ENCODE data around the gene KIF5B. TPM values are rescaled to one million over a fixed set of nuclear protein-coding genes. Genes with fewer than 3 reads are reported as not detected.

Gene KIF5B
- total RNA-seq, 1 experiment from 2014 or later = 84.4 TPM

DNA sequence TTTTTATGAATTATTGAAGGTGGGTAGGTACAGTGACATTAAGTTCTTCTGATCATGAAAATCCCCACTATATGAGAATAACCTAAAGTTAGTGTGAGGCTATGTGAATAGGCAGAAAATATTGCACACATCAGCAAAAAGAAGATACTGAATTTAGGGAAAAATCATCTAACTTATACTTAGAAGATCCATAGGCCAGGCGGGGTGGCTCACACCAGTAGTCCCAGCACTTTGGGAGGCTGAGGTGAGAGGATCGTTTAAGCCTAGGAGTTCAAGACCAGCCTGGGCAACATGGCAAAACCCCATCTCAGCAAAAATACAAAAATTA, 78.1 kb downstream of the KIF5B start:
- H3F3A ChIP-seq (ENCODE audit: low read length, unreplicated experiment) = no peaks in the 10 kb centered on the region
- DNase-seq (no peak), ATAC-seq (no peak)
- no peaks in the 10 kb centered on the region for H3K27me3 ChIP-seq (ENCODE audit: low read length)
- H2AFZ ChIP-seq (ENCODE audit: low read length) = no peak overlapping the region
- no peaks in the 10 kb centered on the region for H3K36me3 ChIP-seq (ENCODE audit: low read depth, low read length)
- no peak overlapping the region; the same call in 1 of the 2 replicates for H3K27ac ChIP-seq (ENCODE audit: low read length)
- no peaks in the 10 kb centered on the region for H4K20me1 ChIP-seq (ENCODE audit: low read length)
- no TSS peak for BruUV-seq (replicated peaks)
- no peaks in the 10 kb centered on the region for H3K9me2 ChIP-seq (replicated peaks; ENCODE audit: low read length)
- no peaks in the 10 kb centered on the region for H3K9me3 ChIP-seq (ENCODE audit: low read length)
- no peak overlapping the region for H3K9ac ChIP-seq (ENCODE audit: low read length)
- H3K79me2 ChIP-seq (ENCODE audit: low read length) = no peaks in the 10 kb centered on the region
- no peak overlapping the region for H3K4me3 ChIP-seq (ENCODE audit: low read length)
- ChIA-PET POLR2A (ENCODE audit: unreplicated experiment) (no interaction called here), CTCF (no interaction called here)
- H3K4me2 ChIP-seq (ENCODE audit: low read length) = no peak overlapping the region
- intact Hi-C loops (cut with micrococcal nuclease) = no loop called here
- no peak for TF ChIP-seq EZH2phosphoT487 (IDR thresholded peaks at IDR 0.05; ENCODE audit: borderline replicate concordance, low read length)
- TF ChIP-seq, protein P1, sequence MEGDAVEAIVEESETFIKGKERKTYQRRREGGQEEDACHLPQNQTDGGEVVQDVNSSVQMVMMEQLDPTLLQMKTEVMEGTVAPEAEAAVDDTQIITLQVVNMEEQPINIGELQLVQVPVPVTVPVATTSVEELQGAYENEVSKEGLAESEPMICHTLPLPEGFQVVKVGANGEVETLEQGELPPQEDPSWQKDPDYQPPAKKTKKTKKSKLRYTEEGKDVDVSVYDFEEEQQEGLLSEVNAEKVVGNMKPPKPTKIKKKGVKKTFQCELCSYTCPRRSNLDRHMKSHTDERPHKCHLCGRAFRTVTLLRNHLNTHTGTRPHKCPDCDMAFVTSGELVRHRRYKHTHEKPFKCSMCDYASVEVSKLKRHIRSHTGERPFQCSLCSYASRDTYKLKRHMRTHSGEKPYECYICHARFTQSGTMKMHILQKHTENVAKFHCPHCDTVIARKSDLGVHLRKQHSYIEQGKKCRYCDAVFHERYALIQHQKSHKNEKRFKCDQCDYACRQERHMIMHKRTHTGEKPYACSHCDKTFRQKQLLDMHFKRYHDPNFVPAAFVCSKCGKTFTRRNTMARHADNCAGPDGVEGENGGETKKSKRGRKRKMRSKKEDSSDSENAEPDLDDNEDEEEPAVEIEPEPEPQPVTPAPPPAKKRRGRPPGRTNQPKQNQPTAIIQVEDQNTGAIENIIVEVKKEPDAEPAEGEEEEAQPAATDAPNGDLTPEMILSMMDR (conservative IDR thresholded peaks at IDR 0.05; ENCODE audit: low read depth, low read length) = no peak
- no peak for TF ChIP-seq EZH2 (IDR thresholded peaks at IDR 0.05; ENCODE audit: low read length, unreplicated experiment)
- H3K4me1 ChIP-seq (ENCODE audit: insufficient read depth, low read length) = peaks cover 11% of the 10 kb centered on the region

DNA sequence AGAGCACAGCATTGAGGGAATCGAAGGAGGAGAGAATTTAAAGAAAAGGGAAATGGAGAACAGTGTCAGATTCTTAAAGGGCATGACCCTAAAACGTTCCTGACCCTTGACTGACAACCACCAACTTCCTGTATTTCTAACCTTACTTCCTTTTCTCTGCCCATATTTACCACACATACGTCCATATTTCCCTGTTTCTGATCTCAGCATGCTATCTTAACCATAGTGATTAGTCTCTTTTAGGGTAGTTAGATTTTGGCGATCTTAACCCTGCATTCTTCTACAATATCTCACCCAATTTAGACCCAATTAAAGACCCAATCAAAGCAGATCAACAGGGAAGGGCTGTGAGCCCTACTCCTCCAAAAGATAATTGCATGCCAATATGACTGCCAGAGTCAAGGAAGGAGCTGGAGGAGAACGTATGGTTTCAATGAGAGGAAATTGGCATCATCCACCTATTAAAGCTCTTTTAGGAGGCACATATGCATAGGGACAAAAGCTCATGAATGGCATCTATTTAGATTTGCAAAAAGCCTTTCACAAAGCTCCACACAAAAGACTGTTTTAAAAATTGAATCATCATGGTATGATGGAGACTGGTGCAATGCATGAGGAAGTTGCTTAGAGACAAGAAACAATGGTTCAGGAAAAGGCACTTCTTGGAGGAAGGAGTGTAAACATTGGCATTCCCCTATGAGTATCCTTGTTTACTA, 78.6 kb downstream of the KIF5B start:
- no peak overlapping the region for H3K9ac ChIP-seq (ENCODE audit: low read length)
- peak overlapping the region; percentile 42; the same call in 1 of the 2 replicates for H3K27ac ChIP-seq (ENCODE audit: low read length)
- DNase-seq (peak; percentile 63), ATAC-seq (peak; percentile 81)
- CTCF ChIA-PET = interaction anchor here (0.5 kb wide), 1 partner anchor 107 kb away, joined by 7 read pairs; no protein-coding TSS in a partner anchor
- H3F3A ChIP-seq (ENCODE audit: low read length, unreplicated experiment) = no peaks in the 10 kb centered on the region
- no peaks in the 10 kb centered on the region for H3K9me3 ChIP-seq (ENCODE audit: low read length)
- H4K20me1 ChIP-seq (ENCODE audit: low read length) = no peaks in the 10 kb centered on the region
- intact Hi-C loops (cut with micrococcal nuclease) = no loop called here
- no peak overlapping the region for H2AFZ ChIP-seq (ENCODE audit: low read length)
- no peaks in the 10 kb centered on the region for H3K36me3 ChIP-seq (ENCODE audit: low read depth, low read length)
- BruUV-seq (replicated peaks) = no TSS peak
- H3K4me1 ChIP-seq (ENCODE audit: insufficient read depth, low read length) = peaks cover 11% of the 10 kb centered on the region
- H3K79me2 ChIP-seq (ENCODE audit: low read length) = no peaks in the 10 kb centered on the region
- H3K9me2 ChIP-seq (replicated peaks; ENCODE audit: low read length) = no peaks in the 10 kb centered on the region
- TF ChIP-seq EZH2 (IDR thresholded peaks at IDR 0.05; ENCODE audit: low read length, unreplicated experiment) = no peak
- TF ChIP-seq EZH2phosphoT487 (IDR thresholded peaks at IDR 0.05; ENCODE audit: borderline replicate concordance, low read length) = no peak
- TF ChIP-seq, protein P1 (conservative IDR thresholded peaks at IDR 0.05; ENCODE audit: low read depth, low read length) = no peak
- no peaks in the 10 kb centered on the region for H3K27me3 ChIP-seq (ENCODE audit: low read length)
- H3K4me3 ChIP-seq (ENCODE audit: low read length) = no peak overlapping the region
- H3K4me2 ChIP-seq (ENCODE audit: low read length) = no peak overlapping the region
- POLR2A ChIA-PET (ENCODE audit: unreplicated experiment) = no interaction called here

DNA sequence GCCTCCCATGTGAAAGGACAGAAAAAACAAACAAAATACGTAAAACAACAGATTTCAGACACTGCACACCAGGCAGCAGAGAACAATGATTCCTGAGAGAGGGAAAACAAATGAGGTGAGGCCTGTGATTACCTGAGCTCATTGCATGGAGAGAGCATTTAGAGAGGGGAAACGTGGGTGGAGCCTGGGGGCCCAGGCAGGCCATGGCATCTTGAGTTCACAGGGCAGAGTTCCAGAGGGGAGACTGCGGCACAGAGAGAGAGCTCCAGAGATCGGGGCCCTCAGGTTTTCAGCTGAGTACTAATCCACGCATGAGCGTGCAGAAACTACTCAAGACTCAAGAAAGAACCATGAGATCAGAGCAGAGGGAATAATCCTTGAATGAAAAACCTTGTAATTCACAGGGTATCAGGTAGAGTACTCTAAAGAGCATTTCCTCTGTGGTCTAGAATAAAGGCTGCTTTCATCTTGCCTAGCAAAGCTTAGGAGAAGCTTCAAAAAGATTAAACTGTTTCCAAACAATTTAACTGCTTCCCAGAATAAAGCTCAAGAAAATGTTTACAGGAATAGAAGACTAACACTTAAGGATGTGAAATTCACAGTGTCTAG, 81.0 kb downstream of the KIF5B start:
- H3K79me2 ChIP-seq (ENCODE audit: low read length) = no peaks in the 10 kb centered on the region
- no peak for ATAC-seq
- no peak overlapping the region for H3K27ac ChIP-seq (ENCODE audit: low read length)
- ChIA-PET CTCF (interaction anchor here (0.5 kb wide), 1 partner anchor 11 kb away, joined by 3 read pairs; no protein-coding TSS in a partner anchor), POLR2A (ENCODE audit: unreplicated experiment) (no interaction called here)
- H3K4me3 ChIP-seq (ENCODE audit: low read length) = no peak overlapping the region
- no peak overlapping the region for H3K9ac ChIP-seq (ENCODE audit: low read length)
- H3K36me3 ChIP-seq (ENCODE audit: low read depth, low read length) = no peaks in the 10 kb centered on the region
- no peaks in the 10 kb centered on the region for H3K9me3 ChIP-seq (ENCODE audit: low read length)
- TF ChIP-seq EZH2phosphoT487 (IDR thresholded peaks at IDR 0.05; ENCODE audit: borderline replicate concordance, low read length) (no peak), EZH2 (IDR thresholded peaks at IDR 0.05; ENCODE audit: low read length, unreplicated experiment) (no peak)
- TF ChIP-seq, protein P1 (conservative IDR thresholded peaks at IDR 0.05; ENCODE audit: low read depth, low read length) = no peak
- H4K20me1 ChIP-seq (ENCODE audit: low read length) = no peaks in the 10 kb centered on the region
- intact Hi-C loops (cut with micrococcal nuclease) = no loop called here
- H2AFZ ChIP-seq (ENCODE audit: low read length) = no peak overlapping the region
- no peak overlapping the region for H3K4me2 ChIP-seq (ENCODE audit: low read length)
- no peak for DNase-seq
- no TSS peak for BruUV-seq (replicated peaks)
- H3F3A ChIP-seq (ENCODE audit: low read length, unreplicated experiment) = no peaks in the 10 kb centered on the region
- no peaks in the 10 kb centered on the region for H3K9me2 ChIP-seq (replicated peaks; ENCODE audit: low read length)
- H3K4me1 ChIP-seq (ENCODE audit: insufficient read depth, low read length) = peaks cover 11% of the 10 kb centered on the region
- H3K27me3 ChIP-seq (ENCODE audit: low read length) = no peaks in the 10 kb centered on the region

Measured in PC-3 (cell line).